A673 (cell line): Measurements from ENCODE around the gene MVB12B.

Source experiments
- CTCF ChIP-seq: fragments of 300-800, 200-600 bp; sonication (generic); conservative IDR thresholded peaks from 2 replicates; pipeline ENCODE4 v1.5.1; 2017; ENCODE audit warnings: low read depth, mild to moderate bottlenecking, antibody characterized with exemption, low read length, moderate library complexity, mixed read lengths
- EZH2 ChIP-seq: fragments of 200-600 bp; sonication (generic); IDR thresholded peaks from 2 replicates; pipeline ENCODE4 v1.6.1; 2017; ENCODE audit warnings: borderline replicate concordance, low read depth, mild to moderate bottlenecking, mixed read lengths, antibody characterized with exemption, low read length; ENCODE audit not compliant: poor library complexity, severe bottlenecking

GRCh38 chr9:126448865-126449577 is 122.4 kb downstream of the MVB12B start:
- TF ChIP-seq CTCF (no peak), EZH2 (no peak)
